ENCODE data around the gene SLC11A1.

Gene SLC11A1

GRCh38 chr2:218438596-218438995, 56.5 kb downstream of the SLC11A1 start:
- no peak overlapping the region for H3K27ac ChIP-seq (ENCODE audit: low read depth, low read length)
- H3K4me1 ChIP-seq (ENCODE audit: control insufficient read depth, insufficient read depth, low read length) = no peaks in the 10 kb centered on the region
- H3K27me3 ChIP-seq (ENCODE audit: control insufficient read depth, insufficient read depth, low read length) = no peaks in the 10 kb centered on the region
- H3K36me3 ChIP-seq (ENCODE audit: control insufficient read depth, insufficient read depth, low read length) = no peaks in the 10 kb centered on the region
- no peak overlapping the region for H3K9ac ChIP-seq (ENCODE audit: low read length)
- no peak overlapping the region for H3K4me3 ChIP-seq (ENCODE audit: low read length)

- no peaks in the 10 kb centered on the region for H3K36me3 ChIP-seq (ENCODE audit: control insufficient read depth, insufficient read depth, low read length)
- no peaks in the 10 kb centered on the region for H3K4me1 ChIP-seq (ENCODE audit: control insufficient read depth, insufficient read depth, low read length)
- no peak overlapping the region for H3K4me3 ChIP-seq (ENCODE audit: low read length)
- no peaks in the 10 kb centered on the region for H3K27me3 ChIP-seq (ENCODE audit: control insufficient read depth, insufficient read depth, low read length)
- no peak overlapping the region for H3K9ac ChIP-seq (ENCODE audit: low read length)
- no peak overlapping the region for H3K27ac ChIP-seq (ENCODE audit: low read depth, low read length)
Observed at GRCh38 chr2:218444692-218445357, 62.8 kb downstream of the SLC11A1 start.

GRCh38 chr2:218445602-218446001, 63.5 kb downstream of the SLC11A1 start:
- no peak overlapping the region for H3K9ac ChIP-seq (ENCODE audit: low read length)
- H3K4me1 ChIP-seq (ENCODE audit: control insufficient read depth, insufficient read depth, low read length) = no peaks in the 10 kb centered on the region
- H3K4me3 ChIP-seq (ENCODE audit: low read length) = no peak overlapping the region
- H3K36me3 ChIP-seq (ENCODE audit: control insufficient read depth, insufficient read depth, low read length) = no peaks in the 10 kb centered on the region
- H3K27ac ChIP-seq (ENCODE audit: low read depth, low read length) = no peak overlapping the region
- no peaks in the 10 kb centered on the region for H3K27me3 ChIP-seq (ENCODE audit: control insufficient read depth, insufficient read depth, low read length)

Data from rectal smooth muscle tissue (tissue), 1 donor.